Measurements from ENCODE around the gene AAK1.

- TF ChIP-seq CTCF (IDR thresholded peaks at IDR 0.05) = no peak
- TF ChIP-seq POLR2A (IDR thresholded peaks at IDR 0.05) = no peak
- TF ChIP-seq POLR2AphosphoS5 (IDR thresholded peaks at IDR 0.05) = no peak
These were observed 148.5 kb downstream of the AAK1 start for GRCh38 chr2:69495008-69495407.

Data from prostate gland (tissue), 2 donors.